ENCODE data around the gene OR2T1.
"Not testable (repeated sequence)": the region's sequence is repeated elsewhere in the genome, so short reads cannot be mapped to it uniquely, and the experiment has no call there.

DNA sequence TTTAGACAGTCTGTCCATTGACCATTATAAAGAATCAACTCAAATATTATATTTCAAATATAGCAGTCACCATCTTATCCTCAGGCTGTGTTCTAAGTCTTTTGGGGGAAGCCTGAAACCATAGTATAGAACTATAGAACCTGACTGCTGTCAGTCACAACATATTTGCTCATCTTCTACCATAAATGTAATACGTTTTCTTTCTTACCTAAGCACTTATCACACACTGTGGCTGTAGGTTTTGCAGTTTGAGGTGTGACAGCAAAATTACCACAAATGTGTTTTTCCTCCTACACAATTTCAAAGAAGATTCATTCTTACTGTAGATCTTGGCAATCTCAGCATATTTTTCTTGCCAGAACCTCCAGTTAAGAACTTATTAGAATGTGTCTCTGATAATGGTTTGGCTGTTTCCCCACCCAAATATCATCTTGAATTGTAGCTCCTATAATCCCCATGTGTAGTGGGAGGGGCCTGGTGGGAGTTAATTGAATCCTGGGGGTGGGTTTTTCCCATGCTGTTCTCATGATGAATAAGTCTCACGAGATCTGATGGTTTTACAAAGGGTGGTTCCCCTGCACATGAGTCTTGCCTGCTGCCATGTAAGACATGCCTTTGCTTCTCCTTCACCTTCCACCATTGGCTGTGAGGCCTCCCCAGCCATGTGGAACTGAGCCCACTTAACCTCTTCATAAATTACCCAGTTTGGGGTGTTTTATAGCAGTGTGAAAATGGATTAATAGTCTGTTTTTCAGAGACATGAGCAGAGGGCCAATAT lies 39.8 kb downstream of the OR2T1 start:
- TF ChIP-seq, protein P1, sequence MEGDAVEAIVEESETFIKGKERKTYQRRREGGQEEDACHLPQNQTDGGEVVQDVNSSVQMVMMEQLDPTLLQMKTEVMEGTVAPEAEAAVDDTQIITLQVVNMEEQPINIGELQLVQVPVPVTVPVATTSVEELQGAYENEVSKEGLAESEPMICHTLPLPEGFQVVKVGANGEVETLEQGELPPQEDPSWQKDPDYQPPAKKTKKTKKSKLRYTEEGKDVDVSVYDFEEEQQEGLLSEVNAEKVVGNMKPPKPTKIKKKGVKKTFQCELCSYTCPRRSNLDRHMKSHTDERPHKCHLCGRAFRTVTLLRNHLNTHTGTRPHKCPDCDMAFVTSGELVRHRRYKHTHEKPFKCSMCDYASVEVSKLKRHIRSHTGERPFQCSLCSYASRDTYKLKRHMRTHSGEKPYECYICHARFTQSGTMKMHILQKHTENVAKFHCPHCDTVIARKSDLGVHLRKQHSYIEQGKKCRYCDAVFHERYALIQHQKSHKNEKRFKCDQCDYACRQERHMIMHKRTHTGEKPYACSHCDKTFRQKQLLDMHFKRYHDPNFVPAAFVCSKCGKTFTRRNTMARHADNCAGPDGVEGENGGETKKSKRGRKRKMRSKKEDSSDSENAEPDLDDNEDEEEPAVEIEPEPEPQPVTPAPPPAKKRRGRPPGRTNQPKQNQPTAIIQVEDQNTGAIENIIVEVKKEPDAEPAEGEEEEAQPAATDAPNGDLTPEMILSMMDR (IDR thresholded peaks at IDR 0.05; ENCODE audit: insufficient read depth, low read depth, low read length), result not testable (repeated sequence)
- TF ChIP-seq EZH2 (IDR thresholded peaks at IDR 0.05; ENCODE audit: insufficient read depth, low read length), result not testable (repeated sequence)

All from astrocyte (in vitro differentiated cells and primary cell).